Urinary bladder (tissue), 4 donors: ENCODE data around the gene KIF16B. TPM values are rescaled to one million over a fixed set of nuclear protein-coding genes. Genes with fewer than 3 reads are reported as not detected.

Experiments used
- DNase-seq: peaks from one replicate; pipeline ENCODE4 v3.0.0-alpha.2; 2015; ENCODE audit errors: extremely low spot score
- H3K27ac ChIP-seq: one replicate; pipeline ENCODE4 v1.5.1; 2013; ENCODE audit warnings: low read depth, mild to moderate bottlenecking, moderate library complexity
- H3K36me3 ChIP-seq: one replicate; pipeline ENCODE4 v1.6.1; 2013; ENCODE audit warnings: mild to moderate bottlenecking, moderate library complexity; ENCODE audit not compliant: insufficient read depth
- H3K4me1 ChIP-seq: one replicate; pipeline ENCODE4 v1.6.1; 2013; ENCODE audit warnings: mild to moderate bottlenecking, moderate library complexity; ENCODE audit not compliant: insufficient read depth
- H3K4me3 ChIP-seq: one replicate; pipeline ENCODE4 v1.5.1; 2013; ENCODE audit warnings: low read depth, low read length
- whole genome bisulfite sequencing: extraction: QIAGEN DNeasy Blood & Tissue Kit; methylation state at CpG from one replicate; pipeline ENCODE4 v1.1.7; 2013; 5-methylcytosine and 5-hydroxymethylcytosine counted together
- polyA plus RNA-seq: library from polyadenylated mRNA; stranded (reverse); fragments of 200-250 nt; gene quantifications from one replicate; pipeline ENCODE4 v1.2.3, GENCODE V29; 2013
- total RNA-seq: library from RNA; depleted of rRNA; stranded (reverse); fragments of >200 nt; gene quantifications from one replicate; pipeline ENCODE4 v1.2.3, GENCODE V29; 2014
- donor health status: healthy with polysubstance abuse.
- donor health status: healthy.

KIF16B gene
- total and polyA plus RNA-seq, 2 donors: 9.8 to 23.6 TPM

GRCh38 chr20:16387666-16388065 lies 185.6 kb downstream of the KIF16B start:
- H3K4me3 ChIP-seq: no peak overlapping the region
- no peaks in the 10 kb centered on the region for H3K36me3 ChIP-seq
- no peak overlapping the region for H3K27ac ChIP-seq
- no peak for DNase-seq
- WGBS: 93% methylated on average over 6 of the region's 6 CpGs
- H3K4me1 ChIP-seq: no peaks in the 10 kb centered on the region

DNA sequence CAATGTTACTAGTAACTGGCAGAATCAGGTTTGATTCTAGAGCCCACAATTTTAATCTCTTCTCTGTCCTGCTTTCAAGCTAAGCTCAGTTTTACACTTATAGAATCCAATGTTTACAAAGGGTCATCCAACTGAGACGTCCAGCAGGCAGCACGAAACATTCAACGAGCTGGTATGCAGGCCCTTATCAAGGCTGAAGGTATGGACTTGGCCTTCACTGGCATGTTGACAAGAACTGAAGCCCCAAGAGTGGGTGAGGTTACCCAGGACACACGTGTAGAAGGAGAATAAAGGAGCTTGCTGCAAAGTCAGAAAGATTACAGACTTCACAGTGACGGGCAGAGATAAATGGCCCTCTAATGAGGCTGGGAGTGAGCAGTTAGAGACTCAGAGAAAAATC lies 187.4 kb downstream of the KIF16B start:
- H3K27ac ChIP-seq: no peak overlapping the region
- DNase-seq: no peak
- no peaks in the 10 kb centered on the region for H3K4me1 ChIP-seq
- no peaks in the 10 kb centered on the region for H3K36me3 ChIP-seq
- 69% methylated on average over 5 of the region's 5 CpGs for WGBS
- H3K4me3 ChIP-seq: no peak overlapping the region

DNA sequence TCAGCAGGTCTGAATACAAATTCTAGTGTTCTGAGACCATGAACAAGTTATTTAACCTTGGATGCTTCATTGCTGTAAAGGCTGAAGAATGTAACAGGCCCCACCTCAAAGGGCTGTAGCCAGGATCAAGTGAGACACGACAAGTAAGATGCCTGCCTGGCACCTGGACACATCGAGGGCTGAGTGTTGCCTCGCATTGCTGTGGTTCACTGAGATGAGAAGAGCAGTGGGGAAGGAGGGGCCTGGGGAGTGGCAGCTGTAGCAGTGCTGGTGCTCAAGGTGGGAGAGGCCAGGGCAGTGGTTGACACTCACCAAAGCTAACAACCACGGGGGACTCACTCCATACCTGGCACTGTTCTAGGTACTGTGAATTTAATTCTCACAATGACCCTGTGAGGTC lies 187.8 kb downstream of the KIF16B start:
- Histone ChIP-seq H3K27ac (no peak overlapping the region), H3K4me3 (no peak overlapping the region), H3K4me1 (no peaks in the 10 kb centered on the region), H3K36me3 (no peaks in the 10 kb centered on the region)
- DNase-seq: no peak
- 88% methylated on average over 4 of the region's 4 CpGs for WGBS

GRCh38 chr20:16381444-16381843 lies 191.8 kb downstream of the KIF16B start:
- Histone ChIP-seq H3K36me3 (peaks cover 2% of the 10 kb centered on the region), H3K4me3 (no peak overlapping the region), H3K27ac (no peak overlapping the region), H3K4me1 (no peaks in the 10 kb centered on the region)
- no peak for DNase-seq
- 71% methylated on average over 2 of the region's 2 CpGs for WGBS

GRCh38 chr20:16378712-16379370 lies 194.4 kb downstream of the KIF16B start:
- H3K4me3 ChIP-seq: no peak overlapping the region
- no peak overlapping the region for H3K27ac ChIP-seq
- no peaks in the 10 kb centered on the region for H3K4me1 ChIP-seq
- no peak for DNase-seq
- WGBS: 77% methylated on average over 7 of the region's 7 CpGs
- H3K36me3 ChIP-seq: peaks cover 2% of the 10 kb centered on the region

DNA sequence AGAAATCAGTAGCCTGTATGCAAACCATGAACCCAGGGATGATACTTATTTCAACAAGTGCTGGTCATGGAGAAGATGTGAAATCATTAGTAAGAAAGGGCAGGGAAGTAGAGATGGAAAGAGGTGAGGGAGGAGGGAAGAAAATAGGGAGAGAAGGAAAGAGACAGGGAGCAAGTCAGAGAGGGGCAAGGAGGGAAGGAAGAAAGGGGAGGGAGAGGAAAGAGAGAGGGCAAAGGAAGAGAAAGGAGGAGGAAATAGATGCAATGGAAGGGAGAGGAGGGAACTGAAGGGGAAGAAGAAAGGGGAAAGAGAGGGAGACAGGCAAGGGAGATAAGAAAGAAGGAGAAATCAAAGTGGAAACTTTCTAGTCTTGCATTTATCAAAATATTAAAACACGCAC lies 195.1 kb downstream of the KIF16B start:
- Histone ChIP-seq H3K4me1 (no peaks in the 10 kb centered on the region), H3K36me3 (peaks cover 2% of the 10 kb centered on the region), H3K4me3 (no peak overlapping the region), H3K27ac (no peak overlapping the region)
- no peak for DNase-seq
- 97% methylated on average over 1 of the region's 1 CpG for WGBS

DNA sequence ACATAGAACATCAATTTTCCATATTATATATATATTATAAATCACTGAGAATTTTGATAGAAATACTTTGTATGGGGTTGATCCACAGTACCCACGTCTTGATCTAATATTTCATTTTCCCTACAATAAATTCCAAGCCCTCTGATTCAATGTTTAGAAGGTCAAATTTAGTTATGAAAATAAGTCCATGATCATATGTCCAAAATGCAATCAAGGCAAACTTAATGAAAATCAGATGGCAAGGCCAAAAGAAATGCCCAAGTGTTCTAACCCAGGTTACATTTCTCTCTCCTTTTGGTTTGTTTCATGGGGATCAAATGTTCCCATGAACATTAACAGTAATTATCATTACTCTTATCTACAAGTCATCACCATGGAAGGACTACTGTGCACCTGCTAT lies 203.8 kb downstream of the KIF16B start:
- Histone ChIP-seq H3K27ac (no peak overlapping the region), H3K4me3 (no peak overlapping the region), H3K36me3 (peaks cover 2% of the 10 kb centered on the region), H3K4me1 (no peaks in the 10 kb centered on the region)
- no peak for DNase-seq
- WGBS: 89% methylated on average over 1 of the region's 1 CpG

DNA sequence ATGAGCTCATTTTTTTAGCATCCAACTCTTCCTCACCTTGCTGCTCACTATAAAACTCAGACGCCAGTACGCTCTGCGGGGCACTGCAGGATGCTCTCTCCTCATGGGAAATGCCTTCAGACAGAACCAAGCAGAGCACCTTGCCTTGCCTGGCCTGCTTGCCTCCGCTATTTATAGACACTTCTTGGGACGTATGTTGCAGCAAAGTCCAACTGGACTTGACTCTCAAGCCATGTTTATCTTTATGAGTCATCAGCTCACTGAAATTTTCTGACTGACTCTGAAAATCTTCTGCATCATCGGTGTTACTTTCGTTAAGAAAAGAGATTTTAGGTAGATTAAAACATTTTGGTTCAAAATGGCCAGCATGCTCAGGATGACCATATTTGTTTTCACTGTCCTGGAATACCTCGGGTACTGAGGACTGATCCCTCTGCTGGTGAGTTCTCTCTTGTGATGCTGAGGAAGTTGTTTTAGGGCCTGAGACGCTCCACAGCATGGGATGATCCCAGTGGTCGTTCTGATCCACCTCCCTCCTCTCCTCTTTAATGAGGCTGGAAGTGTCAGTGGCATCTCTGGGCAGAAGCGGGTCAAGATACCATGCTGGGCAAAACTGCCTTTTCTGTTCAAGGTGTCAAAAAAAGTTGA lies 204.5 kb downstream of the KIF16B start:
- H3K36me3 ChIP-seq: peaks cover 2% of the 10 kb centered on the region
- no peaks in the 10 kb centered on the region for H3K4me1 ChIP-seq
- WGBS: 58% methylated on average over 11 of the region's 11 CpGs
- DNase-seq: no peak
- H3K27ac ChIP-seq: no peak overlapping the region
- H3K4me3 ChIP-seq: no peak overlapping the region

DNA sequence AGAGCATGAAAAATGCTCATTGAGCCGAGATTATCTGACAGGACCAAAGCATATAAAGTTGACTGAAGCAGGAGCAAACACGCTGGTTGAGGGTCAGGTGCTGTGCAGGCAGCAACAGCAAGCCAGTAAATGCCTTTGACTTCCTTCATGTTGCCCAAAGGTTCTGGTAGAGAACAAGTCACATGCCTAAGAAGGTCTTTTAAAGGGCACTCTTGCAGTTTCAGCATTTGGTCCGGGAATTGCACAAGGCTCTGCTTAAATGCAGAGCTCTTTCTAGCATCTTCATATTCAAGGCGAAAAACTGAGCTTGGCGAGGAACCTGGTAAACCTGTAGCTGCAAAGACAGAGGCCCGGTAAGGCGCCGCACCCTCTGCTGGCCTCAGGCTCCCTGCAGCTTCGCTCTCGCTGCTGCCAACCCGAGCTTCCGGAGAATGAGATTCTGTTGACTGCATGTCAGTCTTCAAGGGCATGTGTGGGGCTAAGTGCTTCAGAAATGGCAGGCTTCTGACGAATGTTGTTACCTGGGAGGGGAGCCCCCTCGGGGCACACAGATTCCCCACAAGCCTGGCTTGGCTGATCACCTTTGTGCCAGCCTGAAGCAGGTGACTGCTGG lies 205.2 kb downstream of the KIF16B start:
- DNase-seq: no peak
- no peaks in the 10 kb centered on the region for H3K4me1 ChIP-seq
- H3K27ac ChIP-seq: no peak overlapping the region
- H3K36me3 ChIP-seq: peaks cover 2% of the 10 kb centered on the region
- WGBS: 96% methylated on average over 14 of the region's 14 CpGs
- H3K4me3 ChIP-seq: no peak overlapping the region

DNA sequence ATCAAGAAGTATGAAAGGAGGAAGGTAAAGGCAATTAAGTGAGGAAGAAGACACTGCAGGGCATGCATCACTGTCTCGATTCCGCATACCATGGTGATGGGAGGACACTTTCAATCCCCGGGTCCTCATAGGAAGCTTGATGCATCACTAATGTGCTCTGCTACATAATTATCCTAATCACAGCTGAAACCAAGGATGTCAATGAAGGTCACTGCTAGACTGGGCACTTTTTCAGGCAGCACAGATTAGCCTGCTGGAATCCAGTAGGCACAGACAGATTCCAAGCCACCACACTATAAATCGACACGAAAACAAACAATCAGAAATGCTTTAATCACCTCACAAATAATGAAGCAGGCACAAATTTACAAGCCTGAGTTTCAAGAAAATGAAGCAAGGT lies 206.7 kb downstream of the KIF16B start:
- Histone ChIP-seq H3K27ac (no peak overlapping the region), H3K4me3 (no peak overlapping the region), H3K4me1 (no peaks in the 10 kb centered on the region), H3K36me3 (peaks cover 2% of the 10 kb centered on the region)
- no peak for DNase-seq
- WGBS: 96% methylated on average over 5 of the region's 5 CpGs

GRCh38 chr20:16364320-16364687 lies 208.9 kb downstream of the KIF16B start:
- DNase-seq: no peak
- H3K4me3 ChIP-seq: no peak overlapping the region
- H3K36me3 ChIP-seq: peaks cover 2% of the 10 kb centered on the region
- WGBS: 68% methylated on average over 5 of the region's 5 CpGs
- no peaks in the 10 kb centered on the region for H3K4me1 ChIP-seq
- no peak overlapping the region for H3K27ac ChIP-seq

DNA sequence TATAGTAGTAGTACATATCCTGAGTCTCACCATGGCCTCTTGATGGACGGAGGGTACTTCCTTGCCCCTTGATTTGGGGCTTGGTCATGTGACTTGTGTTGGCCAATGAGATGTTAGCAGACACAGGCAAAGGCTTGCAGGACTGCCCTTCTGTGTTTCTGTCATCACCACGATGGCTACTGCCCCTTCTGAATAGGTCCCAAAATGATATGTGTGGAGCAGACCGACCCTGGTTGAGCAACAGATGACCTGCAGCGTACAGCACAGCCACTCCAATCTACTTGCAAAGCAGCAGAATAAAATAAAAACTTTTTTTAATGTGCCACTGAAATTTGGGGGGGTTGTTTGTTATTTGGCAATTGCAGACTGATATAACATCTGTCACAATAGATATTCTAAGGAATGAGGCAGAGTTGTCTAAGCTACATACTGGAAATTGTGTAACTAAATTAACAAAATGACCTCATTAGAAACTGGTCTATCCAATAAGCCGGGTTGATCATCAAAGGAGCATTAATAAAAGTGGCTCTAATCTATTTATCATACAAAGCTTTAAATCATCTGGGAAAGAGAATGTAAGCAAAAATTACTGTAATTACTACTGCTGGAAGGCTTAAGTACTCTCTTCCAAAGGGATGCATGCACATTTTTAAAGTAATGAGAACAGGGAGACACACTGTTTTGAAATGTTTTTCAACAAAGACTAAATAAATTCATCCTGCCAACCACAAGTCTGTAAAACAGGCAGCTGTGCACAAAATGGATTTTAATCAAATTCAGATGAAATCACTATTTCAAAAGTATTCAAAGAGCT lies 209.5 kb downstream of the KIF16B start:
- Histone ChIP-seq H3K4me3 (no peak overlapping the region), H3K36me3 (peaks cover 2% of the 10 kb centered on the region), H3K27ac (no peak overlapping the region), H3K4me1 (no peaks in the 10 kb centered on the region)
- peak; percentile 32 for DNase-seq
- WGBS: 53% methylated on average over 5 of the region's 5 CpGs

DNA sequence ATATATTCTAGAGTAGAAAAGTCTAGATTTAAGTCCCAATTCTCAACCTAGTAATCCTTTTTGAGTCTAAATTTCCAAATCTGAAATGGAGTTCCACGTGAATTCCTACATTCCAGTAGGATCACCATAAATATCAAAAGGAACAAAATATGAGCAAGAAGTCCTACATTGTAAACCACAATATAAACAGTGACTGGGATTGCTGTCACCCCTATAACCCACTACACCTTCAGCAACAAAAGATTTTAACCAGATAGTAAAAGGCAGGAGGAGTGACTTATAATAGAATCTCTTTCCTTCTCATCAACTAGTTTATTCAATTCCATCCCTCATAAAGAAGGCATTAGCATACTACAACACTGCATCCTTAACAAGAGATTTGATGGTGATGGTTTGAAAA lies 210.6 kb downstream of the KIF16B start:
- Histone ChIP-seq H3K27ac (no peak overlapping the region), H3K4me1 (no peaks in the 10 kb centered on the region), H3K4me3 (no peak overlapping the region), H3K36me3 (peaks cover 2% of the 10 kb centered on the region)
- DNase-seq: no peak
- WGBS: 87% methylated on average over 1 of the region's 1 CpG

DNA sequence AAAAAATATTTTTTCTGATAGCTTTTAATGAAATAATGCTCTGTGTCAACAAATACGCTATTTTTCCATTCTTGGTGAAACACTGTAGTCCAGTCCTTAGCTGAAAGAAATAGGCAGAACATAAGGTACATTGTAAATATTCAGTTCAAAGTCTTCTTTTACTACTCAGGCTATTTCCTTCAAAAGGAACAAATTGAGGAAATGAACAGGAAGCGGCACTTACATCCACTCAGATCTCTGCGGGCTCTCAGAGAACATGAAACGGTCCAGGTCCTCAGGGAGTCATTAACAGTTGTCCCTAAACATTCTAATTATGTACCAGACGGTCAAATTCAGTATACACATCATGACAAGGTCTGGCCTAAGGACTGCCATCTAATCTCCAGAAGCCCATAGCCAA lies 212.6 kb downstream of the KIF16B start:
- 86% methylated on average over 5 of the region's 5 CpGs for WGBS
- Histone ChIP-seq H3K27ac (no peak overlapping the region), H3K4me3 (no peak overlapping the region), H3K4me1 (no peaks in the 10 kb centered on the region), H3K36me3 (peaks cover 2% of the 10 kb centered on the region)
- DNase-seq: no peak
